Endodermal cell (in vitro differentiated cells): ENCODE measurements around the gene PRG3. TPM values are rescaled to one million over a fixed set of nuclear protein-coding genes. Genes with fewer than 3 reads are reported as not detected.

Experiments
- DNase-seq: peaks from one replicate; pipeline ENCODE4 v3.0.0-alpha.2; 2017
- H3K27ac ChIP-seq: 2 replicates; pipeline ENCODE4 v1.5.1; 2013; ENCODE audit warnings: mild to moderate bottlenecking, low read depth, low read length, moderate library complexity
- H3K27me3 ChIP-seq: 2 replicates; pipeline ENCODE4 v1.6.1; 2013; ENCODE audit warnings: mild to moderate bottlenecking, low read length, moderate library complexity; ENCODE audit not compliant: insufficient read depth, control insufficient read depth, poor library complexity, severe bottlenecking
- H3K36me3 ChIP-seq: 2 replicates; pipeline ENCODE4 v1.7.0; 2013; ENCODE audit warnings: mild to moderate bottlenecking, low read length, moderate library complexity; ENCODE audit not compliant: control insufficient read depth, insufficient read depth
- H3K4me1 ChIP-seq: one replicate; pipeline ENCODE4 v1.7.0; 2013; ENCODE audit warnings: low read length; ENCODE audit not compliant: control insufficient read depth, insufficient read depth
- H3K4me3 ChIP-seq: 2 replicates; pipeline ENCODE4 v1.5.1; 2013; ENCODE audit warnings: mild to moderate bottlenecking, low read length, moderate library complexity
- H3K9ac ChIP-seq: 2 replicates; pipeline ENCODE4 v1.6.1; 2013; ENCODE audit warnings: mild to moderate bottlenecking, low read length, moderate library complexity; ENCODE audit not compliant: poor library complexity, severe bottlenecking; ENCODE audit errors: extremely low read depth
- H3K9me3 ChIP-seq: 2 replicates; pipeline ENCODE4 v1.6.1; 2013; ENCODE audit warnings: mild to moderate bottlenecking, low read length, moderate library complexity; ENCODE audit not compliant: control insufficient read depth
- H3K27ac Mint-ChIP-seq: 2 replicates; pipeline ENCODE4 v1.8.0; 2020; ENCODE audit warnings: mixed read lengths
- H3K27me3 Mint-ChIP-seq: 2 replicates; pipeline ENCODE4 v1.8.0; 2021; ENCODE audit warnings: mild to moderate bottlenecking, mixed read lengths; ENCODE audit not compliant: insufficient read depth
- H3K36me3 Mint-ChIP-seq: 2 replicates; pipeline ENCODE4 v1.8.0; 2020; ENCODE audit warnings: low read depth, mixed read lengths
- H3K4me1 Mint-ChIP-seq: 2 replicates; pipeline ENCODE4 v1.8.0; 2020; ENCODE audit warnings: mixed read lengths
- H3K4me3 Mint-ChIP-seq: 2 replicates; pipeline ENCODE4 v1.8.0; 2020; ENCODE audit warnings: mild to moderate bottlenecking, moderate library complexity, mixed read lengths
- H3K9me3 Mint-ChIP-seq: 2 replicates; pipeline ENCODE4 v1.8.0; 2020; ENCODE audit warnings: mild to moderate bottlenecking, mixed read lengths
- WGBS, 2 experiments: methylation state at CpG; one replicate each; pipeline versions ENCODE4 v1.1.5 to v1.1.7; 2013; ENCODE audit warnings: missing lambda C conversion rate in 2 of 2, mixed read lengths in 1 of 2; ENCODE audit not compliant: insufficient coverage in 1 of 2, insufficient read length in 1 of 2; 5-methylcytosine and 5-hydroxymethylcytosine counted together
- total RNA-seq, 2 donors: library from RNA; stranded (reverse); fragmentation: NEBNext Ultra II Directional in 1 of 2; extraction: Animal tissue kit (Norgen Biotek cat#: 25700) in 1 of 2; gene quantifications; 2 replicates in 1 of 2; 3 replicates in 1 of 2; pipeline ENCODE4 v1.2.1, GENCODE V29; 2021
- TF ChIP-seq, protein P1 (sequence below): fragments of 200-600 bp; sonication (generic); conservative IDR thresholded peaks from 2 replicates; pipeline ENCODE4 v1.5.0; 2021; ENCODE audit warnings: antibody characterized with exemption, mild to moderate bottlenecking

PRG3 gene
- total RNA-seq, 2 donors from 2014 or later = not detected

DNA sequence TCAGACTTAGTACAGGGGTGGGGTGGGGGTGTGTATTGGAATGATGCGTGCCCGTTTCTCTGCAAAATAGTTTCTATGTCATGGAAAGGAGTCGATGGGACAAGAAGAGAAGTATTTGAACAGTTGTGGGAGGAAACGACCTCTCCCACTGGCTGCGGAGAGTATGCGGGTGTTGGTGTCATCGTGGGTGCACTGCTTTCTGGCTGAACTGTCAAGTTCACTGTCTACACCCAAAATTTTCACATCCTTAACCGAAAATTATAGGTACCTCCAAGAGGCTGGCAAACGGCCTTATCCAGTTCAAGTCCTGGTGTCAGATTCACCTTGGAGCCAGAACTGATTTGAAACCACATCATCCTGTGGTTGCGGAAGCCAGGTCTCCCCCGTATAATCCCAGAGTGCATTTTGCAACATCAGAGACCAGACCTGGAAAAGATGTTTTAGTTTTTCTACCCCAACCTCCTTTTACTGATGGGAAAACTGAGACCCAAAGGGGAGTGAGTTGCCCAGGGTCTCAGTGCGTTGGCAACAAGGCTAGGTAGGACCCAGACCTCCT, 44.8 kb downstream of the PRG3 start:
- Mint-ChIP-seq H3K27me3 (peaks cover 28% of the 10 kb centered on the region), H3K27ac (peak overlapping the region; percentile 97), H3K4me3 (peak overlapping the region; percentile 74), H3K4me1 (peaks cover 20% of the 10 kb centered on the region), H3K9me3 (no peaks in the 10 kb centered on the region), H3K36me3 (peaks cover 32% of the 10 kb centered on the region)
- Histone ChIP-seq H3K27ac (peak overlapping the region; percentile 35), H3K4me3 (peak overlapping the region; percentile 90), H3K27me3 (peaks cover 7% of the 10 kb centered on the region), H3K4me1 (no peaks in the 10 kb centered on the region), H3K36me3 (peaks cover 31% of the 10 kb centered on the region), H3K9ac (peak overlapping the region; percentile 41), H3K9me3 (no peaks in the 10 kb centered on the region)
- DNase-seq = no peak
- 80 to 82% methylated on average over 9 to 12 of the region's 12 CpGs for WGBS, 2 experiments
- TF ChIP-seq, protein P1, sequence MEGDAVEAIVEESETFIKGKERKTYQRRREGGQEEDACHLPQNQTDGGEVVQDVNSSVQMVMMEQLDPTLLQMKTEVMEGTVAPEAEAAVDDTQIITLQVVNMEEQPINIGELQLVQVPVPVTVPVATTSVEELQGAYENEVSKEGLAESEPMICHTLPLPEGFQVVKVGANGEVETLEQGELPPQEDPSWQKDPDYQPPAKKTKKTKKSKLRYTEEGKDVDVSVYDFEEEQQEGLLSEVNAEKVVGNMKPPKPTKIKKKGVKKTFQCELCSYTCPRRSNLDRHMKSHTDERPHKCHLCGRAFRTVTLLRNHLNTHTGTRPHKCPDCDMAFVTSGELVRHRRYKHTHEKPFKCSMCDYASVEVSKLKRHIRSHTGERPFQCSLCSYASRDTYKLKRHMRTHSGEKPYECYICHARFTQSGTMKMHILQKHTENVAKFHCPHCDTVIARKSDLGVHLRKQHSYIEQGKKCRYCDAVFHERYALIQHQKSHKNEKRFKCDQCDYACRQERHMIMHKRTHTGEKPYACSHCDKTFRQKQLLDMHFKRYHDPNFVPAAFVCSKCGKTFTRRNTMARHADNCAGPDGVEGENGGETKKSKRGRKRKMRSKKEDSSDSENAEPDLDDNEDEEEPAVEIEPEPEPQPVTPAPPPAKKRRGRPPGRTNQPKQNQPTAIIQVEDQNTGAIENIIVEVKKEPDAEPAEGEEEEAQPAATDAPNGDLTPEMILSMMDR = no peak

DNA sequence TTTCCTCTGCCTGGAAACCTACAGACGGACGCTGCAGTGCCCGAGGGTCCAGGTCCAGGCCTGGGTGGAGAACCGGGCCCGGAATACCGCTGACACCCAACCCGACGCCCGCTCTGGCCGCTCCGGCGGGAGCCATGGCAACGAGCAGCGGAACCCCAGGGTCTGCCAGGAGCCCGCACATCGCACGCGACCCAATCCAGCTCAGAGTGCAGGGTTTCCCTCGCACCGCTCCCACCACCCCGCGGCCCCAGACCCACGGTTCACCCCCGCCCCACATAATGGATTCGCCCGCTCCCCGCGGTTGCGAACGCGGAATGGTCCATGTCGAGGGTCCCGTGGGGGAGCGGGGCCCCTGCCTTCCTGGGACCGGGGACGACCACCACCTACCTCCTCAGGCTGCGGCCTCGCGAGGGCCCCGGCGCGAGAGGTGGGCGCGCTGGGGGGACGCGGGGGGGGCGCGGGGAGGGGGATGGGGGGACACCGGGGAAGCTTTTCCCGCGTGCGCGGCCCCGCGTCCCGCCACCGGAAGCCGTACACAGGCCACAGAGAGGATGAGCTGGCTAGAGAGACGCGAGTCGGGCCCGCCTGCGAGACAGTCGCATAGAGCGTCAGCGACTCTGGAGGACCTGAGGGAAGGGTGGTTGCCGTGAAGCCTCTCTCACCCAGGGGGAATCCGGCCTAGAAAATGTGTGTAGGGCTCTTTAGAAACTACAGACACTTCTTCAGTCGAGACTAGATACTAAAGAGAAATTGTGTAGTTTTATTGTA, 45.4 kb downstream of the PRG3 start, which contains the start of gene SSRP1:
TSS of gene SSRP1 (minus strand) at position 550 of the 768 bp plus-strand sequence. CDS start 771 bp downstream, outside the sequence.
- H3K27ac Mint-ChIP-seq = peak within 1 kb of the TSS; percentile 97
- peak within 1 kb of the TSS; percentile 74 for H3K4me3 Mint-ChIP-seq
- peak within 1 kb of the TSS; percentile 63 for H3K9ac ChIP-seq
- peaks cover 37% of the 10 kb centered on the region for H3K36me3 ChIP-seq
- H3K4me1 ChIP-seq = no peaks in the 10 kb centered on the region
- DNase-seq = peak; percentile 93
- peaks cover 21% of the 10 kb centered on the region for H3K27me3 Mint-ChIP-seq
- peak within 1 kb of the TSS; percentile 78 for H3K27ac ChIP-seq
- peaks cover 39% of the 10 kb centered on the region for H3K36me3 Mint-ChIP-seq
- peaks cover 20% of the 10 kb centered on the region for H3K4me1 Mint-ChIP-seq
- H3K27me3 ChIP-seq = peaks cover 3% of the 10 kb centered on the region
- H3K9me3 ChIP-seq = no peaks in the 10 kb centered on the region
- TF ChIP-seq, protein P1 = no peak
- no peaks in the 10 kb centered on the region for H3K9me3 Mint-ChIP-seq
- peak within 1 kb of the TSS; percentile 90 for H3K4me3 ChIP-seq
- 0 to 1% methylated on average over 20 to 68 of the region's 69 CpGs for WGBS, 2 experiments

DNA sequence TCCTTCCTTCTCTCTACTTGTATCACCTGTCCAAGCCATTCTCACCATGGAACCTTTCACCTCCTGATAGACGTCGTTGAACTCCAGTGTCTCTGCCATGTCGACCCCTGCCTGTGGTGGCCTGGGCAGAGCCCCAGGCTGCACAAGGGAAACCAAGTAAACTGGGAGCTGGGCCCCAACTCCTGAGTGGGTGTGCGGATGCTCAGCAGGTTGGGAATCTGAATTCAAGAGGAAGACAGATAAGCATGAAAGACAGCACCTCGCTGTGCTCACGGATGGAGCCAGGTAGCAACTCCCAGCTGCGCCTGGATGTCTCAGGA, 46.0 kb downstream of the PRG3 start:
- Histone ChIP-seq H3K4me3 (peak overlapping the region; percentile 90), H3K4me1 (no peaks in the 10 kb centered on the region), H3K9me3 (no peaks in the 10 kb centered on the region), H3K9ac (peak overlapping the region; percentile 63), H3K27me3 (no peaks in the 10 kb centered on the region), H3K27ac (no peak overlapping the region), H3K36me3 (peaks cover 43% of the 10 kb centered on the region)
- Mint-ChIP-seq H3K9me3 (no peaks in the 10 kb centered on the region), H3K27me3 (peaks cover 16% of the 10 kb centered on the region), H3K4me1 (peaks cover 20% of the 10 kb centered on the region), H3K27ac (peak overlapping the region; percentile 88), H3K4me3 (peak overlapping the region; percentile 74), H3K36me3 (peaks cover 44% of the 10 kb centered on the region)
- TF ChIP-seq, protein P1 = no peak
- DNase-seq = no peak
- WGBS, 2 experiments = 9 to 17% methylated on average over 4 to 7 of the region's 7 CpGs
